Fibroblast of mammary gland (primary cell): ENCODE data around the gene C11orf21.

ENCODE experiments used
- DNase-seq: peaks from one replicate; pipeline ENCODE4 v3.0.0-alpha.2; 2010; ENCODE audit warnings: low read depth
- H3K4me3 ChIP-seq: 2 replicates; pipeline ENCODE4 v1.5.1; 2011; ENCODE audit warnings: low read depth, mild to moderate bottlenecking, low read length, moderate library complexity; ENCODE audit not compliant: control insufficient read depth
- CTCF ChIP-seq: conservative IDR thresholded peaks from 2 replicates; pipeline ENCODE4 v1.5.1; 2011; ENCODE audit warnings: low read depth, low read length, inconsistent platforms; ENCODE audit not compliant: control insufficient read depth, insufficient read depth

C11orf21 gene

GRCh38 chr11:2298795-2299761 lies 2.6 kb downstream of the C11orf21 start:
- no peak overlapping the region for H3K4me3 ChIP-seq
- TF ChIP-seq CTCF = no peak
- no peak for DNase-seq

- DNase-seq = no peak
- no peak overlapping the region for H3K4me3 ChIP-seq
- TF ChIP-seq CTCF = no peak
Observed at GRCh38 chr11:2298131-2298794, 3.5 kb downstream of the C11orf21 start.

- TF ChIP-seq CTCF = no peak
- no peak for DNase-seq
- no peak overlapping the region for H3K4me3 ChIP-seq
Observed at GRCh38 chr11:2297623-2298030, 4.1 kb downstream of the C11orf21 start.

GRCh38 chr11:2296913-2297622 lies 4.7 kb downstream of the C11orf21 start:
- TF ChIP-seq CTCF = no peak
- DNase-seq = no peak
- no peak overlapping the region for H3K4me3 ChIP-seq

- DNase-seq = no peak
- no peak for TF ChIP-seq CTCF
- H3K4me3 ChIP-seq = no peak overlapping the region
Observed at GRCh38 chr11:2295971-2296912, 5.5 kb downstream of the C11orf21 start.

- DNase-seq = no peak
- no peak overlapping the region for H3K4me3 ChIP-seq
- no peak for TF ChIP-seq CTCF
Observed at GRCh38 chr11:2294926-2295290, 6.8 kb downstream of the C11orf21 start.
